NB4 (cell line): ENCODE data around the gene SLC7A8.
"Not testable (repeated sequence)": the region's sequence is repeated elsewhere in the genome, so short reads cannot be mapped to it uniquely, and the experiment has no call there.

ENCODE experiments used
- DNase-seq: peaks from one replicate; pipeline ENCODE4 v3.0.0; 2010; ENCODE audit warnings: low read depth
- H3K4me3 ChIP-seq: one replicate; pipeline ENCODE4 v1.5.1; 2011; ENCODE audit warnings: mild to moderate bottlenecking, low read depth, low read length, moderate library complexity
- CTCF ChIP-seq: IDR thresholded peaks from one replicate; pipeline ENCODE4 v1.5.1; 2012; ENCODE audit warnings: low read depth, low read length
- MAX ChIP-seq: IDR thresholded peaks from 2 replicates; pipeline ENCODE4 v1.6.1; 2011; ENCODE audit warnings: low read depth, low read length
- MYC ChIP-seq: IDR thresholded peaks from 2 replicates; pipeline ENCODE4 v1.6.1; 2011; ENCODE audit warnings: low read depth, low read length
- POLR2A ChIP-seq: IDR thresholded peaks from 2 replicates; pipeline ENCODE4 v1.6.1; 2011; ENCODE audit warnings: mild to moderate bottlenecking; ENCODE audit not compliant: insufficient read length; ENCODE audit errors: extremely low read depth

Gene SLC7A8

GRCh38 chr14:23206422-23207145, 23.1 kb upstream of the SLC7A8 start:
- TF ChIP-seq MYC (no peak), CTCF (no peak), POLR2A (no peak), MAX (no peak)
- DNase-seq = no peak
- H3K4me3 ChIP-seq = no peak overlapping the region

- TF ChIP-seq POLR2A = no peak
- TF ChIP-seq MYC = no peak
- no peak for TF ChIP-seq CTCF
- no peak overlapping the region for H3K4me3 ChIP-seq
- DNase-seq = no peak
These were observed 18.5 kb upstream of the SLC7A8 start for GRCh38 chr14:23202001-23202400.

- not testable (repeated sequence) for H3K4me3 ChIP-seq, DNase-seq
These were observed 15.7 kb upstream of the SLC7A8 start for GRCh38 chr14:23199141-23199540.

- H3K4me3 ChIP-seq, DNase-seq: not testable (repeated sequence)
These were observed 13.0 kb upstream of the SLC7A8 start for GRCh38 chr14:23196487-23196886.

- DNase-seq = no peak
- no peak overlapping the region for H3K4me3 ChIP-seq
- no peak for TF ChIP-seq MYC
- TF ChIP-seq POLR2A = no peak
- no peak for TF ChIP-seq MAX
These were observed 12.2 kb upstream of the SLC7A8 start for GRCh38 chr14:23195552-23196101.

GRCh38 chr14:23193432-23193831, 10.0 kb upstream of the SLC7A8 start:
- DNase-seq = no peak
- H3K4me3 ChIP-seq = no peak overlapping the region
- TF ChIP-seq MYC = no peak
- no peak for TF ChIP-seq POLR2A
- TF ChIP-seq MAX = no peak
- TF ChIP-seq CTCF = no peak

- DNase-seq = no peak
- no peak overlapping the region for H3K4me3 ChIP-seq
- no peak for TF ChIP-seq MAX
- no peak for TF ChIP-seq MYC
- no peak for TF ChIP-seq CTCF
- TF ChIP-seq POLR2A = no peak
These were observed 4.5 kb upstream of the SLC7A8 start for GRCh38 chr14:23187925-23188324.
